HG03354 (cell line): ENCODE measurements around the gene TESK2.
A peak's percentile ranks its signal among the peaks of the same experiment; 100 is the strongest.
"Not testable (repeated sequence)": the region's sequence is repeated elsewhere in the genome, so short reads cannot be mapped to it uniquely, and the experiment has no call there.

Experiments
- ATAC-seq: cut with Tn5 transposase; IDR thresholded peaks from one replicate; pipeline ENCODE4 v1.9.1; 2021; ENCODE audit warnings: mild to moderate bottlenecking; ENCODE audit not compliant: unreplicated experiment, poor library complexity, severe bottlenecking

TESK2 gene

DNA sequence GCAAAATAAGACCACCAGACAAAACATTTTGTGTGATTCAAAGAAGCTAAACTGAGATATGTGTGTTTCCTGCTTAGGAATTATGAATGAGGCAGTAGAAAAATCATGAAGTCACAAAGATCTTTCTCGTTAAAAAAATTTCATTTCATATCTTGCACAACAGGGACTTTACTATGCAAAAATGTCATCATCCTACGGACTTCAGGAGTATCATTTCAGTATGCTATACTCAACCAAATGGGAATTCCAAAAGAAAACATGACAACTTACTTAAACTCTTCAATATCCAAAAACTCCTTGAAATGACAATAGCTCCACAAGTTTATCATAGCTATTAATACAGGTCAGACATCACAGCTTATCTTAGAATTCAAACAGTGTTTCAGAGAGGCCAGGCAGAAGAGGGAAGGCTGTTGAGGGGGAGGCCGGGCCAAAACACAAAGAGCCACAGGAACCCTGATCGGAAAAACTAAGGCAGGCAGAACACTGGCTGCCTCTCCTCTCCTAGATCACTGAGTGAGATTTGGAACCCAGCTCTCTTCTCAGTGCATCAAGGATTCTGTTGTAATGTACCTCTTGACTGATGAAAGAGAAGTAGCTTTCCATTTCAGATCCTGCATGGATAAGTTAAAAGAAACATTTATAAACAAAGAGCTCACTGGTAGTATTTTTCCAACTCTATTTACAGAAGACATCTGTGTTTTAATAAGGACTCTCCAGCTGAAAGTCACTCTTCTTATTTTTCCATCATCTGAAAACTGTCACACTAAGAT lies 66.9 kb downstream of the TESK2 start:
- ATAC-seq = no peak

DNA sequence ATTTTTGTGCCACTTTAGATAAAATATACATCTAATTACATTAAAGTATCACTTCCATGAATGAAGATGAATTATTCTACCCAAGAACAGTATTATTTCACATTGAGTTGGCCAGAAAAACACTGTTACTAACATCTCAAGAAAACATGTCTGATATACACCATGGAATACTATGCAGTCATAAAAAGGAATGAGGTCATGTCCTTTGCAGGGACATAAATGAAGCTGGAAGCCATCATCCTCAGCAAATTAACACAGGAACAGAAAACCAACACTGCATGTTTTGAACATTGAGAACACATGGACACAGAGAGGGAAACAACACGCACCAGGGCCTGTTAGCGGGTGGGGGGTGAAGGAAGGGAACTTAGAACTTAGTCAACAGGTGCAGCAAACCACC lies 69.0 kb downstream of the TESK2 start:
- ATAC-seq = no peak

DNA sequence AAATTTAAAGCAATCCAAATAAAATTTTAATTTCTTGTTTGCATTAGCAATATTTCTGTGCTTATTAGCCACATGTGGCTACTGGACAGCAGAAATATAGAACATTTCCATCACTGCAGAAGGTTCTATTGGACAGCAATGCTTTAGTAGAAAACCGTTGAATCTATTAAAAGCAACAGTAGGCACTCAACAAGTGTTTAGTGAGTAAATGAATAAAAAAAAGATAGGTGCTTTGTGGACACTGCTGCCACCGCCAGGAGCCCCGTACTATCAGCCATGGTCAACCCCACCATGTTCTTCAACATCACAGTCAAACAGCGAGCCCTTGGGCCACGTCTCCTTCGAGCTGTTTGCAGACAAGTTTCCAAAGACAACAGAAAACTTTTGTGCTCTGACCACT lies 76.2 kb downstream of the TESK2 start:
- no peak for ATAC-seq

- ATAC-seq = no peak
These were observed 78.1 kb downstream of the TESK2 start for GRCh38 chr1:45412899-45413298.

- ATAC-seq = no peak
These were observed 79.5 kb downstream of the TESK2 start for GRCh38 chr1:45411510-45411899.

DNA sequence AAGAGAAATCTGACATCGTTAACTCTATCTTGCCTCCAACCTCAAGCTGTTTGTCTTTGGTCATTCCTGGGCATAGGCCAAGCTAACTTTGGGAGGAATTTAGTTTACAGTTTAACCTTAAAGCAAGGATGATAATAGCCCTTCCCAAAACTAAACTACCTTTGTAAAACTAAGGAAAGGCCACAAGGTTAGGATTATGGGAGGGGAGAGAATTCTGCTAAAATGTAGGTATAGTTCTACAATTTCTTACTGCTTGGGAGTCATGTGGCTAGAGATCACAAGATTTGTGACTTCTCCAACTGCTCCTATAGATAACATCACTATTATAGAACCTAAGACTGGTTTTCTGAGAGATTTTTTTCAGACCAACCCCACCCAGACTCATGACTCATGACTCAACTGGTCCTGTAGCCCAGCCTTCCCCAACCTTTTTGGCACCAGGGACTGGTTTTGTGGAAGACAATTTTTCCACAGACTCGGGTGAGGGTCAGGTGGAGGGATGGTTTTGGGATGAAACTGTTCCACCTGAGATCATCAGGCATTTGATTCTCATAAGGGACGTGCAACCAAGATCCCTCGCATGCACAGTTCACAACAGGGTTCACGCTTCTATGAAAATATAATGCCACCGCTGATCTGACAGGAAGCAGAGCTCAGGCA lies 80.0 kb downstream of the TESK2 start:
- ATAC-seq = no peak

DNA sequence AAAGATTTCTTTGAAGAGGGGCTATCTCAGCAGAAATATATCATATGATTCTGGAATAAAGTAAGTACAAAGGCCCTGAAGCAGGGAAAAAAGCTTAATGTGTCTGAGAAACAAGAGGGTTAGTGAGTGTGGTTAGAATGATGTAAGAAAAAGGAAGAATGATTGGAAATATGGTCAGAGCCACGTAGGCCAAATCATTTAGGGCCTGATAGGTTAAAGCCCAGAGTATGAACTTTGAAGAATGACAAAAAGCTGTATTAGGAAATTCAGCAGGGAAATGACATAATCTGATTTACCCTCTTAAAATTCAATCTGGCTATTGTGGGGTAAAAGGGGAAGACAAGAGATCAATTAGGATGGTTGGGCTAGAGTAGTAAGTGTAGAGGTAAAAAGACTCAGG lies 81.7 kb downstream of the TESK2 start:
- no peak for ATAC-seq

DNA sequence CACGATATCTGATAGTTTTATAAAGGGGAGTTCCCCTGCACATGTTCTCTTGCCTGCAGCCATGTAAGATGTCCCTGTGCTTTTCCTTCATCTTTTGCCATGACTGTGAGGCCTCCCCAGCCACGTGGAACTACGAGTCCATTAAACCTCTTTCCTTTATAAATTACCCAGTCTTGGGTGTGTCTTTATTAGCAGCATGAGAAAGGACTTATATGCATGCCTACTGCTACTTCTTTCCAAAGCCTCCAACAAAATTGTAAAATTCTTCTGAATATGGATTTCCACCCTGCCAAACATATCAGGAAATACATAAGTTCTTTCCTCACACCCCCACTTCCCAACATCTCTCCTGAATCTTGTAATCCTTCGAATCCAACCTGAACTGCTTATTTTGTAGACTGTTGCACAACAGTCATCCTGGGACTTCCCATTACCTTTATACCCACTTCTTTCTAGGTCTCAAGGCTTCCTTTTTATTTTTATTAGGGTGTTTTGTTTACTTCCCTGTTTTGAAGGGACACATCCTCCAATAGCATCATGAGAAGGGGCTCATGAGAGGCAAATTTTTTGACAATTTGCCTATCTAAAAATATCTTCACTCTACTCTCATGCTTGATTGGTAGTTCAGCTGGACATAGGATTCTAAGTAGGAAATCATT lies 83.2 kb downstream of the TESK2 start:
- ATAC-seq = no peak

DNA sequence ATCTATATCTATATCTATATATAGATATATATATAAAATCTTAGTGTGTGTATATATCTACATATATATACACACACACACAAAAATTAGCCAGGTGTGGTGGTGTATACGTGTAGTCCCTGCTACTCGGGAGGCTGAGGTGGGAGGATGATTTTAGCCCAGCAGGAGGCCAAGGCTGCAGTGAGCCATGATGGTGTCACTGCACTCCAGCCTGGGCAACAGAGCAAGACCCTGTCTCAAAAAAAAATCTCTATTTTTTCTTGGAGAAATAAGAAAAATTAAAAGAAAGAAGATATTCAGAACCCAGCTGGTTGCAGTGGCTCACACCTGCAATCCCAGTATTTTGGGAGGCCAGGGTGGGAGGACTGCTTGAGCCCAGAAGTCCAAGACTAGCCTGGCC lies 85.3 kb downstream of the TESK2 start:
- no peak for ATAC-seq

GRCh38 chr1:45403718-45404117 lies 87.2 kb downstream of the TESK2 start:
- no peak for ATAC-seq

DNA sequence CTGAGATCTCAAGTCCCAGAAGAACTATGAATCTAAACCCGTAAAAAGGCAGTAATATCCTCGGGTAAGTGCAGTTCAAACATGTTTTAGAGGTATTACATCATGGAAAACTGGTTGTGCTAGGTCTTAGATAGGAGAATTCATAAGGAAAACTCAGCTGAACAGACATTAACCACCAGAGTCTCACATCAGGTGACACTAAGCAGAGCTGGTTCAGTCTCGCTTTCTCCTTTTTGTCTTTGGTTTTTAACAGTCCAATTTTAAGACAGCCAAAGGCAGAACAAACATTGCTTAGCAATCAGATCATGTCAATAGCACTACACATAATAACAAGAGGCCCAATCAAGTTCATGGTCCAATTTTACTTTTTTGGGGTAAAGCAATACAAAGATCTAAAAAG lies 87.7 kb downstream of the TESK2 start:
- ATAC-seq = no peak

- ATAC-seq = no peak
These were observed 89.4 kb downstream of the TESK2 start for GRCh38 chr1:45401524-45401923.

DNA sequence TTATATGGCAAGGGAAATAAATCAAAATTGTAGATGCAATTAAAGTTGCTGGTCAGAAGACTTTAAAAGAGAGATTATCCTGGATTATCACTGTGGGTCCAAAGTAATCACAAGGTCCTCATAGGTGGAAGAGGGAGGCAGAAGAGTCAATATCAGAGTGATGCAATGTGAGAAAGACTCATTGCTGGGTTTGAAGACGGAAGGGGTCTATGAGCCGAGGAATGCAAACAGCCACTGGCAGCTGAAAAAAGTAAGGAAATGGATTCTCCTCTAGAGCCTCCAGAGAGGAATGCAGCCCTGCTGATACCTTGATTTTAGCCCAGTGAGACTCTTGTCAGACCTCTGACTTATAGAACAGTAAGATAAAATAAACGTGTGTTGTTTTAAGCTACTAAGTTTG lies 90.9 kb downstream of the TESK2 start:
- ATAC-seq = no peak

GRCh38 chr1:45397285-45397684 lies 93.7 kb downstream of the TESK2 start:
- ATAC-seq = no peak

- no peak for ATAC-seq
These were observed 95.4 kb downstream of the TESK2 start for GRCh38 chr1:45395582-45395981.

DNA sequence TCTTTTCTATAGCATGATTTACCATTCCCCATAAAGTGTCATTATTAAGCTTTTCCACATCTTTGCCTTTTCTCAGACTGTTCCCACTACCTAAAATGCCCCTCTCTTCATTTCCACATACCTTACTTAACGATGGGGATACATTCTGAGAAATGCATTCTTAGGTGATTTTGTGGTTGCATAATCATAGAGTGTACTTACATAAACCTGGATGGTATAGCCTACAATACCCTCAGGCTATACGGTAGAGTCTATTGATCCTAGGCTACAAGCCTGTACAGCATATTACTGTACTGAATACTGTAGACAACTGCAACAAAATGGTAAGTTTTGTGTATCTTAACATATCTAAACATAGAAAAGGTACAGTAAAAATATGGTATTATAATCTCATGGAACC lies 95.9 kb downstream of the TESK2 start:
- no peak for ATAC-seq

- peak; percentile 75 for ATAC-seq
These were observed 96.6 kb downstream of the TESK2 start for GRCh38 chr1:45394342-45394741.

DNA sequence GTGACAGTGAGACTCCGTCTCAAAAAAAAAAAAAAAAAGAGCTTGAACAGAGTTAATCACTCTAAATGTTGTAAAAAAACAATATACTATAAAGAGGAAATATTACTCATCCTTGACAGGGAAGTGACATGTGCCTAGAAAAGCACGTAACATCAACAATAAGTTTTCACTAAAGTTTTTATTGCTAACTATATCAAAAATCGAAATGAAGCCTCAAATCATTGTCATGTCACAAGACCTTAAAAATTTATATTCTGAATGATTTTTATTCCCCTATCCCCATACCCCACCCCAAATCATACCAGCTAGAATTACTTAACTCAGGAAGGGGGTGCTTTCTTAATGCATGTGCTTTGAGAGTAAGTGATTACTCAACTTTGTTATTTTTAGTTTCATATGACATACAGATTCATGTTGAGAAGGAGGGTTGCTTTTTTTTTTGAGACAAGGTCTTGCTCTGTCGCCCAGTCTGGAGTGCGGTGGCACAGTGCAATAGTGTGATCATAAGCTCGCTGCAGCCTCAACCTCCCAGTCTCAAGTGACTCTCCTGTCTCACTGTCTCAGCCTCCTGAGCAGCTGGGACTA lies 97.2 kb downstream of the TESK2 start:
- ATAC-seq = peak; percentile 76

DNA sequence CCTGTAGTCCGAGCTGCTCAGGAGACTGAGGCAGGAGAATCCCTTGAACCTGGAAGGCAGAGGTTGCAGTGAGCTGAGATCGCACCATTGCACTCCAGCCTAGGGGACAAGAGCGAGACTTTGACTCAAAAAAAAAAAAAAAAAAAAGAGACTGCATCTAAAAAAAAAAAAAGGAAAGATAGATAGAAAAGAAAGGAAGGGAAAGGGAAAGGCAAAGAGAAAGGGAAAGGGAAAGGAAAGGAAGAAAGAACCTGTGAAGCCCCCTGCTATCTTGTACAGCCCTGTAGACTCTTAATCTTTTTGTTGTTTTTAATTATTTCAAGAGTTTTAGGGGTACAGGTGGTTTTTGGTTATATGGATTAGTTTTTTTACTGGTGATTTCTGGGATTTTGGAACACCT lies 104.7 kb downstream of the TESK2 start:
- no peak for ATAC-seq

GRCh38 chr1:45385302-45385701 lies 105.7 kb downstream of the TESK2 start:
- no peak for ATAC-seq

- not testable (repeated sequence) for ATAC-seq
These were observed 106.8 kb downstream of the TESK2 start for GRCh38 chr1:45384213-45384612.
